Measurements from ENCODE around the gene ACTL7B. TPM values are rescaled to one million over a fixed set of nuclear protein-coding genes. Genes with fewer than 3 reads are reported as not detected.
"Not testable (repeated sequence)": the region's sequence is repeated elsewhere in the genome, so short reads cannot be mapped to it uniquely, and the experiment has no call there.

Gene ACTL7B
- total RNA-seq, 1 donor from 2014 or later: 0.11 TPM

DNA sequence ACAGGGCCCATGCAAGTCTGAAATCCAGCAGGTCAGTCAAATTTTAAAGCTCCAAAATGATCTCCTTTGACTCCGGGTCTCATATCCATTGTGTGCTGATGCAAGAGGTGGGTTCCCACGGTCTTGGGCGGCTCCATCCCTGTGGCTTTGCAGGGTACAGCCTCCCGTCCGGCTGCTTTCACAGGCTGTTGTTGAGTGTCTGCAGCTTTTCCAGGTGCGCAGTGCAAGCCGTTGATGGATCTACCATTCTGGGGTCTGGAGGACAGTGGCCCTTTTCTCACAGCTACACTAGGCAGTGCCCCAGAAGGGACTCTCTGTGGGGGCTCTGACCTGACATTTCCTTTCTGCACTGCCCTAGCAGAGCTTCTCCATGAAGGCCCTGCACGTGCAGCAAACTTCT lies 7.5 kb downstream of the ACTL7B start:
- H3K27ac Mint-ChIP-seq; H3K4me1 Mint-ChIP-seq (ENCODE audit: low read depth); DNase-seq (ENCODE audit: low spot score); H3K4me3 Mint-ChIP-seq (ENCODE audit: low read depth); H3K36me3 Mint-ChIP-seq (ENCODE audit: low read depth); H3K27me3 Mint-ChIP-seq (ENCODE audit: low read depth); H3K9me3 Mint-ChIP-seq; intact Hi-C loops (cut with micrococcal nuclease): not testable (repeated sequence)

DNA sequence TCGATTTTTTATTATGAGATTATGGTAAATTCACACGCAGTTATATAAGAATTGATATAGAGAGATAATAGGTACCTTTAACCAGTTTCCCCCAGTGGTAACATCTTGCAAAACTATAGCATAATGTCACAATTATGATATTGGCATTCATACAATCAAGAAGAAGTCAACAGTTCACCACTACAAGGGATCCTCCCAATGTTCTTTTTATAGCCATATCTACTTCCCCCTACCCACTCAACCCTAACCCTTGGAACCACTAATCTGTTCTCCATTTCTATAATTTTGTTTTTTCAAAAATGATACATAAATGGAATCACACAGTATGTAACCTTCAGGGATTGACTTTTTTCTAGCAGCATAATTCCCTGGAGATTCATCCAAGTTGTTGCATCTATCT lies 9.8 kb downstream of the ACTL7B start:
- DNase-seq (ENCODE audit: low spot score): no peak
- H3K4me3 Mint-ChIP-seq (ENCODE audit: low read depth): no peak overlapping the region
- H3K27ac Mint-ChIP-seq: no peak overlapping the region
- no peaks in the 10 kb centered on the region for H3K36me3 Mint-ChIP-seq (ENCODE audit: low read depth)
- H3K9me3 Mint-ChIP-seq: no peaks in the 10 kb centered on the region
- peaks cover 6% of the 10 kb centered on the region for H3K27me3 Mint-ChIP-seq (ENCODE audit: low read depth)
- intact Hi-C loops (cut with micrococcal nuclease): no loop called here
- peaks cover 9% of the 10 kb centered on the region for H3K4me1 Mint-ChIP-seq (ENCODE audit: low read depth)

DNA sequence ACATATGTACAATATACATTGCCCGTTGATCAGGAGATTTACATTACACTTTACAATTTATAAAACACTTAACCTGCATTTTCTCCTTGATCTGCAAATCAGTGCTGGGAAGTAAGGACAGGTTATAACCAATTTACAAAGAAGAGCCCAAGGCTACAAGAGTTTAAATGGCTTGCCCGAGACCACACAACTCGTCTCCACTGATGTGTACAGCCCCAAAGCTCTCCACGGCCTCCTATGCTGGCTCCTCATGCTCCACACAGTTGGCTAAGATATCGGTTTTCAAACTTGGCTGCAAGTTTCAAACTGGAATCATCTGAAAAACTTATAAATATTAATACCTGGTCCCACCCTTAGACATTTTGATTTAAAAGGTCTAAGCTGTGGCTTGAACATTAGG lies 10.3 kb downstream of the ACTL7B start:
- Mint-ChIP-seq H3K27ac (no peak overlapping the region), H3K4me3 (ENCODE audit: low read depth) (no peak overlapping the region), H3K4me1 (ENCODE audit: low read depth) (peaks cover 9% of the 10 kb centered on the region), H3K36me3 (ENCODE audit: low read depth) (no peaks in the 10 kb centered on the region), H3K9me3 (no peaks in the 10 kb centered on the region), H3K27me3 (ENCODE audit: low read depth) (peaks cover 6% of the 10 kb centered on the region)
- DNase-seq (ENCODE audit: low spot score): no peak
- intact Hi-C loops (cut with micrococcal nuclease): no loop called here

DNA sequence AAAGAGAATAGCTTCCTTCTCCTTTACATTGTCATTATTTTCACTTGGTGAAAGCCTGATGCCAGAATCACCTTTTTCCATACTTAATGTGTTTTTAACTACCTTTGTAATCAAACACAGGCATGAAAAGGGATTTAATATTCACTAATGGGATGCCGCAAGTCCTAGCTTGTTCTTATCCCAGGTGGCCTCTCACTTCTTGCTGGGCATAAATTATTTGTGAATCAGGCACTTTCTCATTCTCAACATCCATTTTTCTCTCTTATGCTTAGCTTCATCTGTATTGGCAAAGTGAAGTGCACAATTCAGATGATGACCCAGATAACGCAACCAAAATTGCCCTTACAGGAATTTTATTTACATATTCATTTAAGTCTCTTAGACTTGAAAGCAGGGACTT lies 10.9 kb downstream of the ACTL7B start:
- intact Hi-C loops (cut with micrococcal nuclease): no loop called here
- H3K36me3 Mint-ChIP-seq (ENCODE audit: low read depth): no peaks in the 10 kb centered on the region
- H3K9me3 Mint-ChIP-seq: no peaks in the 10 kb centered on the region

DNA sequence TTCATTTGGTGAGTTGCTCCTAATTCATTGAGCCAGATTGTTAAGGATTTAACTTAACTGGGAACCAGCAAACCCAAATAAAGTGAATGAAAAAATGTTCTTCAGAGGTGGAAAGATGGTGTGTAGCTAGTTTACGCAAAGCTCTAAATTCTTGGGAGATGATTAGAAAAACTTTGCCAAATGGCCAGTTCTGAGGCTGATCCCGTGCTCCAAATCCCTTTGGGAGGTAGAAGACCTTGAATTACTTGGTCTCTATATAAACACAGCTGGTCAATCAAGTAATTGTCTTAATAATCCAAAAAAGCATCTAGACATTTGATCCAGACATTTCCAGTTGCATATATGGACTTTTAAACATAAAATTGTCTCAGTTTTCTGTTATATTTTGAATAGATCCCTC lies 11.4 kb downstream of the ACTL7B start:
- H3K4me3 Mint-ChIP-seq (ENCODE audit: low read depth): no peak overlapping the region
- H3K27ac Mint-ChIP-seq: no peak overlapping the region
- intact Hi-C loops (cut with micrococcal nuclease): no loop called here
- peaks cover 4% of the 10 kb centered on the region for H3K27me3 Mint-ChIP-seq (ENCODE audit: low read depth)
- no peak for DNase-seq (ENCODE audit: low spot score)
- peaks cover 9% of the 10 kb centered on the region for H3K4me1 Mint-ChIP-seq (ENCODE audit: low read depth)
- H3K9me3 Mint-ChIP-seq: no peaks in the 10 kb centered on the region
- H3K36me3 Mint-ChIP-seq (ENCODE audit: low read depth): no peaks in the 10 kb centered on the region

More for the DNA sequence above, 10.9 kb downstream of the ACTL7B start:
- Mint-ChIP-seq H3K27me3 (ENCODE audit: low read depth) (peaks cover 4% of the 10 kb centered on the region), H3K4me1 (ENCODE audit: low read depth) (peaks cover 9% of the 10 kb centered on the region), H3K27ac (no peak overlapping the region), H3K4me3 (ENCODE audit: low read depth) (no peak overlapping the region)
- no peak for DNase-seq (ENCODE audit: low spot score)

DNA sequence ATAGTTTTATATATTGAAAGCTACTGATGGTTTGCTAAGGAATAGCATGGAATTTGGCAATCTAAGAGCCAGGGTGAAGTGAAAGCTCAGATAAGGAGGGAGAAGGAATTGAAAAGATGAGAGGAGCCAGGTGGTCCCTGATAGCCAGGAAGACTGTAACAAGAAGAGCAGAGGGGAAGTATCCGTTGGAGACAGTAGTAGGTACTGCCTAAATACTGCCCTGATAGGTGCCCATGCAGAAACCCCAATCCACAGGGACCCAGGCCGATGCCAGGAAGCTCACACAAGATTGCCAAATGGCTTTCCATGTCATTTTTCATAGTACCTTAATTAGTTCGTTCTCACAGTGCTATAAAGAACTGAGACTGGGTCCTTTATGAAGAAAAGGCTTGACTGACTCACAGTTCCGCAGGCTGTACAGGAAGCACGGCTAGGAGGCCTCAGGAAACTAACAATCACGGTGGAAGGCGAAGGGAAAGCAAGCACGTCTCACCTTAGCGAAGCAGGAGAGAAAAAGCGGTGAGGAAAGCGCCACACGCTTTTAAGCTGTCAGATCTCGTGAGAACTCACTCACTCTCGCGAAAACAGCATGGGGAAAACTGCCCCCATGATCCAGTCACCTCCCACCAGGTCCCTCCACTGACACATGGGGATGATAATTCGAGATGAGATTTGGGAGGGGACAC lies 13.0 kb downstream of the ACTL7B start:
- peak overlapping the region; percentile 66 for H3K4me3 Mint-ChIP-seq (ENCODE audit: low read depth)
- H3K27ac Mint-ChIP-seq: peak overlapping the region; percentile 58
- H3K4me1 Mint-ChIP-seq (ENCODE audit: low read depth): peaks cover 9% of the 10 kb centered on the region
- H3K27me3 Mint-ChIP-seq (ENCODE audit: low read depth): peaks cover 2% of the 10 kb centered on the region
- intact Hi-C loops (cut with micrococcal nuclease): no loop called here
- DNase-seq (ENCODE audit: low spot score): no peak
- no peaks in the 10 kb centered on the region for H3K9me3 Mint-ChIP-seq
- no peaks in the 10 kb centered on the region for H3K36me3 Mint-ChIP-seq (ENCODE audit: low read depth)

DNA sequence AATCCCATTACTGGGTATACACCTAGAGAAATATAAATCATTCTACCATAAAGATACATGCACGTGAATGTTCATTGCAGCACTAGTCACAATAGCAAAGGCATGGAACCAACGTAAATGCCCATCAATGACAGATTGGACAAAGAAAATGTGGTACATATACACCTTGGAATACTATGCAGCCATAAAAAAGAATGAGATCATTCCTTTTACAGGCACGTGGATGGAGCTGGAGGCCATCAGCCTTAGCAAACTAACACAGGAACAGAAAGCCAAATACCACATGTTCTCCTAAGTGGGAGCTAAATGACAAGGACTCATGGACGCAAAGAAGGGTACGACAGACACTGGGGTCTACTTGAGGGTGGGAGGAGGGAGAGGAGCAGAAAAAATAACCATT lies 16.2 kb downstream of the ACTL7B start:
- H3K9me3 Mint-ChIP-seq; intact Hi-C loops (cut with micrococcal nuclease); H3K36me3 Mint-ChIP-seq (ENCODE audit: low read depth); DNase-seq (ENCODE audit: low spot score); H3K27me3 Mint-ChIP-seq (ENCODE audit: low read depth); H3K27ac Mint-ChIP-seq; H3K4me3 Mint-ChIP-seq (ENCODE audit: low read depth): not testable (repeated sequence)
- peaks cover 15% of the 10 kb centered on the region for H3K4me1 Mint-ChIP-seq (ENCODE audit: low read depth)

DNA sequence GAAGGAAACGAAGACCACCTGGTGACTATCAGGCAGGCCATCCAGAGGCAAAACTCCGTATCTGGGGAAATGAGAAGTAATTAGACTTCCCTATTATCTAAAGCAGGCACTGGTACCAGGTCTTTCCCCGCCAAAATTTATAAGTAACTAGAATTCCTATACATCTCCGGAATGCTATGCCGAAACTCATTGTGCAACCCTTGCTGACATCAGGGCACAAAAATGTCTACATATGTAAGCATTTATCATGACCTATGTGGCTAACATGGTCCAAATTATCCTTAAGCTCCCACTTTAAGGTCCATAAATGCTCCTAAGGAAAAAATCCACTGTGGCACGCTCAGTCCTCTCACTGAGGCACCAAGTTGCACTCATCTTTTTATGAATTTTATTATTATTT lies 17.8 kb downstream of the ACTL7B start:
- H3K4me3 Mint-ChIP-seq (ENCODE audit: low read depth): no peak overlapping the region
- H3K36me3 Mint-ChIP-seq (ENCODE audit: low read depth): no peaks in the 10 kb centered on the region
- no peak for DNase-seq (ENCODE audit: low spot score)
- H3K4me1 Mint-ChIP-seq (ENCODE audit: low read depth): peaks cover 14% of the 10 kb centered on the region
- no peaks in the 10 kb centered on the region for H3K27me3 Mint-ChIP-seq (ENCODE audit: low read depth)
- no peak overlapping the region for H3K27ac Mint-ChIP-seq
- intact Hi-C loops (cut with micrococcal nuclease): no loop called here
- no peaks in the 10 kb centered on the region for H3K9me3 Mint-ChIP-seq

DNA sequence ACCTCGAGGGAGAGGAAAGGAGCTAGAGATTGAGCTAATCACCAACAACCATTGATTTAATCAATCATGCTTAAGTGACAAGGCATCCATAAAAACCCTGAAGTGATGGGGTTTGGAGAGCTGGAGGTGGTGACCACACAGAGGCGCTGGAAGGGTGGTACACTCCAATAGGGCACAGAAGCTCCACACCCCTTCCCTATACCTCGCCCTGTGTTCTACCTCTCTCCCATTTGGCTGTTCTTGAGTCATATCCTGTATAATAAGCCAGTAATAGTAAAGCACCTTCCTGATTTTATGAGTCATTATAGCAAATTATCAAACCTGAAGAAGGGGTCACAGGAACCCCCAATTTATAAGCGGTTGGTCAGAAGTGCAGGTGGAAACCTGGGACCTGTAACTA lies 18.3 kb downstream of the ACTL7B start:
- no peak overlapping the region for H3K4me3 Mint-ChIP-seq (ENCODE audit: low read depth)
- intact Hi-C loops (cut with micrococcal nuclease): no loop called here

DNA sequence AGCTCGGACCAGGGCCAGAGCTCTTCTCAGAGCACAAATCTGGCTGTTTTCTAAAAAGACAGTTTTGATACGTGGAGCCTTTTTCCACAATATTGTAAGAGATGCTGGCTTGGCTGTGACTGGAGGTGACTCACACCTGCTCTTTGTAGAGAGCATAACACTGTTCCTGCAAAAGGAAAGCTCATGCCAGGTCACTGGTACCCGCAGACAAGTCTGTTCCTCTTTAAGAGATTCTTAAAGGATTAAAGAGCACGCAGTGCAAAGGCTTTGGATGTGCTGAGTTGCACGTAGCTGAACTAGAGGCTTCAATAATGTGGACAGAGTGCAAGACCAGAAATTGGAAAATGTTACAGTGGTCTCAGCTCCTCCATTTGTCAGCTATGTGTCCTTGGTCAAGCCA lies 19.0 kb downstream of the ACTL7B start:
- Mint-ChIP-seq H3K9me3 (no peaks in the 10 kb centered on the region), H3K36me3 (ENCODE audit: low read depth) (no peaks in the 10 kb centered on the region), H3K27ac (no peak overlapping the region), H3K4me1 (ENCODE audit: low read depth) (peaks cover 6% of the 10 kb centered on the region), H3K4me3 (ENCODE audit: low read depth) (no peak overlapping the region), H3K27me3 (ENCODE audit: low read depth) (no peaks in the 10 kb centered on the region)
- no peak for DNase-seq (ENCODE audit: low spot score)
- intact Hi-C loops (cut with micrococcal nuclease): no loop called here

More for the DNA sequence above, 18.3 kb downstream of the ACTL7B start:
- Mint-ChIP-seq H3K36me3 (ENCODE audit: low read depth) (no peaks in the 10 kb centered on the region), H3K9me3 (no peaks in the 10 kb centered on the region), H3K27ac (no peak overlapping the region), H3K27me3 (ENCODE audit: low read depth) (no peaks in the 10 kb centered on the region), H3K4me1 (ENCODE audit: low read depth) (peaks cover 10% of the 10 kb centered on the region)
- DNase-seq (ENCODE audit: low spot score): no peak

DNA sequence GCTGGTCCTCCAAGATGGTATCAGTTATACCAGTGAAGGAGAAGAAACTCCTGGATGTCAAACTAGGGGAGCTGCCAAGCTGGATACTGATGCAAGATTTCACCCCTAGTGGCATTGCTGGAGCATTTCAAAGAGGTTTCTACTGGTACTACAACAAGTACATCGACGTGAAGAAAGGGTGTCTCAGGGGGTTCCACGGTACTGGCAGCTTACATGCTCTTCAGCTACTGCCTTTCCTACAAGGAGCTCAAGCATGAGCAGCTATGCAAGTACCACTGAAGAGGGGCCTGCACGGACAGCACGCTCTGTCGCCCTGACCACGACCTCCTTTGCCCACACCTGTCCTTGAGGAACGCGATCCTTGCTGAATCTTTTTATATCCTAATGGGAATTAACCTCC lies 19.5 kb downstream of the ACTL7B start:
- no peaks in the 10 kb centered on the region for H3K36me3 Mint-ChIP-seq (ENCODE audit: low read depth)
- peaks cover 6% of the 10 kb centered on the region for H3K4me1 Mint-ChIP-seq (ENCODE audit: low read depth)
- H3K4me3 Mint-ChIP-seq (ENCODE audit: low read depth): no peak overlapping the region
- no peak for DNase-seq (ENCODE audit: low spot score)
- H3K27ac Mint-ChIP-seq: no peak overlapping the region
- intact Hi-C loops (cut with micrococcal nuclease): no loop called here
- no peaks in the 10 kb centered on the region for H3K9me3 Mint-ChIP-seq
- H3K27me3 Mint-ChIP-seq (ENCODE audit: low read depth): no peaks in the 10 kb centered on the region

DNA sequence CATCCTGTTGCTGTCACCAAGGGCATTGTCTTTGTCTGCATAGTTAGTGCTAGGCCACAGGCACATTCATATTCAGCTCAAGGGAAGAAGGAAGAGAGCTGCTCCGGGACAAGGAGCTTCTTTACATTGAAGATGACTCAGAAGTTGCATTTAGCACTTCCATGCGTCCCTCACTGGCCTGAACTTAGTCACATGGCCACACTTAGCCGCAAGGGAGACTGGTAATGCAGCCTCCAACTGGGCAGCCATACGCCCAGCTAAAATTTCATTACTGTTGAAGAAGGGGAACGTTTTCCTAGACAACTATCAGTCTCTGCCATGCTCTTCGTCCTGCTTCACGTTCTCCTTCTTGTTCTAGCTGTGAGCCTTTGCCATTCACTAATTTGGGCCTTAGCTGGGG lies 20.0 kb downstream of the ACTL7B start:
- no peak for DNase-seq (ENCODE audit: low spot score)
- intact Hi-C loops (cut with micrococcal nuclease): no loop called here
- peaks cover 6% of the 10 kb centered on the region for H3K4me1 Mint-ChIP-seq (ENCODE audit: low read depth)
- H3K27me3 Mint-ChIP-seq (ENCODE audit: low read depth): no peaks in the 10 kb centered on the region
- no peaks in the 10 kb centered on the region for H3K36me3 Mint-ChIP-seq (ENCODE audit: low read depth)
- no peak overlapping the region for H3K27ac Mint-ChIP-seq
- H3K9me3 Mint-ChIP-seq: no peaks in the 10 kb centered on the region
- no peak overlapping the region for H3K4me3 Mint-ChIP-seq (ENCODE audit: low read depth)

DNA sequence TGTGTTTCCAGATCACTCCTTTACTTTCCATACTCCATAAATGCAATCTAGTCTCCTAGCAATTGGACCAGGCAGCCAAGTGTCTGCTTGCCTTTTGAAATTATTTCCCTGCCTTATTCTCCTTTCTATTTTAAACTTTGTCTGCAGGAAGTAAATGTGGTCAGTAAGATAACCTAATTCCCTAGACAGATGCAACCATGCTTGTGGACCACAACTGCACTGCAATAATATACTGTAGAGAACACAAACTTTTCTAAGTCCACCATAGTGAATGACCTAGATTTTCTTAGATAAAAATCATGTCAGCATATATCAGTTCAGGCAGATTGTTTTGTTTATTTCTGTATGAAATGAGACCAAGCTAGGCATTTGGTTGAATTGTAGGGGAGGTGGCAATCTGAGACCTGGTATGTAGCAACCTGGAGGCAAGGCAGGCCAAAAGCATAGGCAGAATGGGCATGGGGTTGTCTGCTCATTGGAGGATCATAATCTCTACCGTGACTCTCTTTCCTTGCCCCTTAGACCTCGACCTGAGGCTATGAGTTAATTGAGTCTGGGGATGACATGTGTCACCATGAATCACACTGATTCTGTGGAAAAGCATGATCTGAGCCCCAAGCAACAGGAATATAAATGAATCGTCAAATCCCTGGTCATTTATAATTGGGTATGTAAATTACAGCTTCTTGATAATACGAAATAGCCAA lies 20.7 kb downstream of the ACTL7B start:
- Mint-ChIP-seq H3K4me3 (ENCODE audit: low read depth) (no peak overlapping the region), H3K27me3 (ENCODE audit: low read depth) (no peaks in the 10 kb centered on the region), H3K27ac (no peak overlapping the region), H3K36me3 (ENCODE audit: low read depth) (no peaks in the 10 kb centered on the region), H3K9me3 (no peaks in the 10 kb centered on the region), H3K4me1 (ENCODE audit: low read depth) (peaks cover 6% of the 10 kb centered on the region)
- intact Hi-C loops (cut with micrococcal nuclease): no loop called here
- no peak for DNase-seq (ENCODE audit: low spot score)
